Effector memory CD8-positive, alpha-beta T cell (primary cell): Measurements from ENCODE around the gene CFC1.
"Not testable (repeated sequence)": the region's sequence is repeated elsewhere in the genome, so short reads cannot be mapped to it uniquely, and the experiment has no call there.

ENCODE experiments used
- ATAC-seq: fragments of 150-1000 bp; cut with Tn5 transposase; replicated peaks from 2 replicates; pipeline ENCODE4 v1.10.0; 2021; ENCODE audit warnings: mild to moderate bottlenecking, moderate library complexity
- DNase-seq, 3 experiments: peaks; one replicate each; pipeline ENCODE4 v3.0.0; 2021
- H3K27ac Mint-ChIP-seq, 2 donors: one replicate each; pipeline ENCODE4 v1.8.0; 2022; ENCODE audit warnings: mild to moderate bottlenecking in 2 of 2, mixed read lengths in 2 of 2, moderate library complexity in 2 of 2
- H3K27me3 Mint-ChIP-seq, 2 donors: one replicate each; pipeline ENCODE4 v1.8.0; 2022; ENCODE audit warnings: mixed read lengths in 2 of 2
- H3K36me3 Mint-ChIP-seq: one replicate; pipeline ENCODE4 v1.8.0; 2022; ENCODE audit warnings: mild to moderate bottlenecking, moderate library complexity, mixed read lengths; ENCODE audit not compliant: insufficient read depth
- H3K4me1 Mint-ChIP-seq, 2 donors: one replicate each; pipeline ENCODE4 v1.8.0; 2022; ENCODE audit warnings: low read depth in 2 of 2, mixed read lengths in 2 of 2
- H3K4me3 Mint-ChIP-seq, 2 donors: one replicate each; pipeline ENCODE4 v1.8.0; 2022; ENCODE audit warnings: mild to moderate bottlenecking in 2 of 2, mixed read lengths in 2 of 2, moderate library complexity in 2 of 2
- H3K9me3 Mint-ChIP-seq, 2 donors: one replicate each; pipeline ENCODE4 v1.8.0; 2022; ENCODE audit warnings: mixed read lengths in 2 of 2

CFC1 gene

DNA sequence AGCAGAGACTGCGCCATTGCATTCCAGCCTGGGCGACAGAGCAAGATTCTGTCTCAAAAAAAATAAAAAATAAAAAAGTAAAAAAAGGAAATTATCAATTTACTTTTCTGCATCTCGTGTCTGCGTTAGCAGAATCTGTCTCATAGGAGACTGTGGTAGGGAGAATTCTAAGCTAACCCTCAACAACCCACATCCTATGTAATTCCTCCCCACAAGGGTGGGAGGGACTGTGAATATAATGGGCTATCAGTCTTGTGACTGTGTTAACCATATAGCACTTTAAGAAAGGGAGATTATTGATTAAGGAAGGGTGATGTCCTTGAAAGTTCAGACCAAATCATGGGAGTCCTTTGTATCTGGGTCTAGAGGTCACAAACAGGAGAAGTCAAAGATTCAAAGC, 33.2 kb downstream of the CFC1 start:
- H3K27ac Mint-ChIP-seq, H3K4me1 Mint-ChIP-seq, DNase-seq, H3K4me3 Mint-ChIP-seq, H3K27me3 Mint-ChIP-seq, H3K36me3 Mint-ChIP-seq, H3K9me3 Mint-ChIP-seq: not testable (repeated sequence)
- ATAC-seq: peak; percentile 67

- not testable (repeated sequence) for H3K4me1 Mint-ChIP-seq, H3K4me3 Mint-ChIP-seq, H3K27ac Mint-ChIP-seq, H3K27me3 Mint-ChIP-seq, DNase-seq, H3K9me3 Mint-ChIP-seq, H3K36me3 Mint-ChIP-seq
- peak; percentile 64 for ATAC-seq
Measured at GRCh38 chr2:130556441-130556840, 42.9 kb downstream of the CFC1 start.

DNA sequence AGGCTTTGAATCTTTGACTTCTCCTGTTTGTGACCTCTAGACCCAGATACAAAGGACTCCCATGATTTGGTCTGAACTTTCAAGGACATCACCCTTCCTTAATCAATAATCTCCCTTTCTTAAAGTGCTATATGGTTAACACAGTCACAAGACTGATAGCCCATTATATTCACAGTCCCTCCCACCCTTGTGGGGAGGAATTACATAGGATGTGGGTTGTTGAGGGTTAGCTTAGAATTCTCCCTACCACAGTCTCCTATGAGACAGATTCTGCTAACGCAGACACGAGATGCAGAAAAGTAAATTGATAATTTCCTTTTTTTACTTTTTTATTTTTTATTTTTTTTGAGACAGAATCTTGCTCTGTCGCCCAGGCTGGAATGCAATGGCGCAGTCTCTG, 45.2 kb downstream of the CFC1 start:
- H3K36me3 Mint-ChIP-seq: not testable (repeated sequence)

DNA sequence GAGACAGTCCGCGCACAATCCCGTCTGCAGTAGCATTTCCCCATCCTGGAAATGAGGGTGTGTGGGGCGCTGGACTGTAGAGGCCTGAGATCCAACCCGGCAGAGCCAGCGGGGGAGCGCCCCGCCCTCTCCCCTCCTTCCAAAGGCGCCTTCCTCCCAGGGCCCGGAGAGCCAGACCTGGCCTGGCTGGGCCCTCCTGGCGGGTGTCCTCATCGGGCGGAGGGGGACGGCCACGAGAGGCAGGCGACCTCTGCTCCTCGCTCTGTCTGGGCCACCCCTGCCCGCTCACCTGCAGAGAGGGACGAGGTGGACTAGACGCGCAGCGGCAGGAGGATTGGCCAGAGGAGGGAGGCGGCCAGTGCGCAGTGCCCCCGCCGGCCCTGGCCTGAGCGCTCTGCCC, 49.9 kb downstream of the CFC1 start:
- DNase-seq, H3K4me3 Mint-ChIP-seq, ATAC-seq, H3K27me3 Mint-ChIP-seq, H3K27ac Mint-ChIP-seq, H3K4me1 Mint-ChIP-seq, H3K9me3 Mint-ChIP-seq, H3K36me3 Mint-ChIP-seq: not testable (repeated sequence)

More for the DNA sequence above, 45.2 kb downstream of the CFC1 start:
- not testable (repeated sequence) for H3K4me1 Mint-ChIP-seq, H3K9me3 Mint-ChIP-seq, H3K27me3 Mint-ChIP-seq, DNase-seq, H3K4me3 Mint-ChIP-seq, H3K27ac Mint-ChIP-seq
- peak; percentile 61 for ATAC-seq

GRCh38 chr2:130548418-130548817, 51.0 kb downstream of the CFC1 start:
- not testable (repeated sequence) for H3K9me3 Mint-ChIP-seq, H3K27me3 Mint-ChIP-seq, ATAC-seq, H3K4me1 Mint-ChIP-seq, H3K27ac Mint-ChIP-seq, H3K36me3 Mint-ChIP-seq, DNase-seq, H3K4me3 Mint-ChIP-seq

DNA sequence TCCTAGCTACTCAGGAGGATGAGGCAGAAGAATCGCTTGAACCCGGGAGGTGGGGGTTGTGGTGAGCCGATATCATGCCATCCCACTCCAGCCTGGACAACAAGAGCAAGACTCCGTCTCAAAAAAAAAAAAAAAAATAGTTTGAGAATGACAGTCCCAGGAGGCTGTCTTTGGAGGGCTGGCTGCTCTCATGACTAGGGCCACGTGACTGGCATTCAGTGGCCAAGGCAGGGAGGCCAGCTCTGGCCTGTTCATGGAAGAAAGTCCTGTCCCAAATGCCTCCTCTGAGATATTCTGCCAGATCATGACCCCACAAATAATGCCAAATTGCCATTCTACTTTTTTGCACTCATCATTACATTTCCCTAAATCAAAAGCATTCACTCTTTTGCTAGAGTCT, 54.4 kb downstream of the CFC1 start:
- H3K4me3 Mint-ChIP-seq, H3K36me3 Mint-ChIP-seq, H3K27me3 Mint-ChIP-seq, H3K27ac Mint-ChIP-seq, H3K9me3 Mint-ChIP-seq, DNase-seq, H3K4me1 Mint-ChIP-seq, ATAC-seq: not testable (repeated sequence)

DNA sequence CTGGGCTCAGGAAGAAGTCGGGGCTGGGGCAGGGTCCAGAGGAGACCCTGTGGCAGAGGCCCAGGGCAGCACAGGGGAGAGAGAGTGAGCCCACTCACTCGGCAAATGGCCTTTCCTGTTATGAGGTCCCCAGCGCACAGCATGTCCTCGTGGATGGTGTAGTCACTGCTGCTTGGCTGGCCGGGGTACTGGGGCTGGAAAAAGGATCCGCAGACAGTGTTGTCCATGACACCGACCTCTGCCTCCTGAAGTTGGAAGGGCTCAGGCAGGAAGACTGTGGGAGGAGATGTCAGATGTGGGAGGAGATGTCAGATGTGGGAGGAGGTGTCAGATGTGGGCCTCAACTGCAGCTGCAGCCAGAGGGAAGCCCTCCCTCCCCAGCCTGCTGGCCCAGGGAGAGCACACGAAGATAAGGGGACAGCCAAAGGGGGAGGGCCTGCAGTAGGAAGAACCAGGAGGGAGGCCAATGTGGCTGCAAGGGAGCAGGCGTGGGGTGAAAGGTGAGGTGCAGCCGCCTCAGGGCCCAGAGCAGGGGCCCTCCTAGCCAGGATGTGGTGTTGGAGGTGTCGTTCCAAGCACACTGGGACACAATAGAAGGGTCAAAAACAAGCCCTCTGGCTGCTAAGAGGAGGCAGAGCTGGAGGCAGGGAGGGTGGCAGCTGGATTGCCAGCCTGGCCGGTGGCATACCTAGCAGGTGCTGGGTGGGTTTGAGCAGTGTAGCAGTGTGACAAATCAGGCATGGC, 55.4 kb downstream of the CFC1 start:
- H3K9me3 Mint-ChIP-seq, H3K27ac Mint-ChIP-seq, H3K27me3 Mint-ChIP-seq, H3K4me1 Mint-ChIP-seq, H3K36me3 Mint-ChIP-seq, H3K4me3 Mint-ChIP-seq, DNase-seq: not testable (repeated sequence)
- peak; percentile 61 for ATAC-seq

DNA sequence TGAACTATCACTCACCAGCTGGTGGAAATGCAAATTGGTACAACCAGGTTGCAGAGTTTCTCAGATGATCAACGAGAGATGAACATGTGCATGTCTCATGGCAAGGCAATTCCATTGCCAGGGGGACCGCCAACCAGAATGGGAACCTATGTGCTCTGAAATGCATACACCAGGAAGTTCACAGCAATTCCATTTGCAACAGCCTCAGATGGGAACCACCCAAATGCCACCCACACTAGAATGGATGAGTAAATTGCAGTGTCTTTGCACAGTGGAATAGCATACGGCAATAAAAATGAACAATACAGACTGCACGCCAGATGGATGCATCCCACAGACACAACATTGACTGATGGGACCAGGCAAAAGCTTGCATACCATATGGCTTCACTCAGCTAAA, 56.6 kb downstream of the CFC1 start:
- H3K27ac Mint-ChIP-seq, H3K9me3 Mint-ChIP-seq, ATAC-seq, DNase-seq, H3K27me3 Mint-ChIP-seq, H3K4me3 Mint-ChIP-seq, H3K4me1 Mint-ChIP-seq, H3K36me3 Mint-ChIP-seq: not testable (repeated sequence)
